Measurements from ENCODE around the gene LRRC52.

Gene LRRC52

DNA sequence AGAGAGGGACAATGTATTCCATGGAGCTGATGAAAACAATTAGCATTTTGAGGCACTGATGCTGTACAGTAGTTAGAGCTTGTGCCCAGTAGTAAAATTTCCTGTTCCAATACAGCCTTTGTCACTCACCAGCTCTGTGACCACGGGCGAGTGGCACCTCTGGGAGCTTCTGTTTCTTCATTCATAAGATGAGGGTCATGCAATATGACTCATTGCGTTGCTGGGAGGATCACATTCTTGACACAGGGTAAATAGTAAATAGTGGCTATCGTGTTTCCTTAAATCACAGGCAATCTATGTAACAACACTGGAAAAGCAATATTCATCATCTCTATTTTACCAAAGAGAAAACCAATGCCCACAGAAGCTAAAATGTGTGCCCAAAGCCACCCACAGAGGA is 4.5 kb upstream of the LRRC52 start:
- DNase-seq: no peak

DNA sequence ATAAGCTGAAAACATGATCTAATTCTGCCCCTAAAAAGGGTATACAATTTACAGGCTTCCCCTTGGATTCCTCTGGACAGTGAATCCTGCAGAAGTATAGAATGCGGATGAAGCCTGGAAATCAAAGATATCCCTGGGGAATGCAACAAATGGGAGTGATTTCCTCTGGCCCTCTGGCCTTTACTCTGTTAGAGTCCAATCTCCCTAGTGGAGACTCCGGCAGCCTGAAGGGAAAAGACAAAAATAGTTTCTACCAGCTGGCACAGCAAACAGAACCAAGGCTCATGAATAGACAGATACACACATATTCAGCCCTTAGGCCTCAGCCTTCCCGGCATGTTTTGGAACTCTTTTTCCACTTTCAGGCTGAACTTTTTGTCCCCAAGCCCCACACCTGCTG is 3.9 kb upstream of the LRRC52 start:
- DNase-seq: no peak

GRCh38 chr1:165542015-165542631 is 1.7 kb upstream of the LRRC52 start:
- no peak for DNase-seq

DNA sequence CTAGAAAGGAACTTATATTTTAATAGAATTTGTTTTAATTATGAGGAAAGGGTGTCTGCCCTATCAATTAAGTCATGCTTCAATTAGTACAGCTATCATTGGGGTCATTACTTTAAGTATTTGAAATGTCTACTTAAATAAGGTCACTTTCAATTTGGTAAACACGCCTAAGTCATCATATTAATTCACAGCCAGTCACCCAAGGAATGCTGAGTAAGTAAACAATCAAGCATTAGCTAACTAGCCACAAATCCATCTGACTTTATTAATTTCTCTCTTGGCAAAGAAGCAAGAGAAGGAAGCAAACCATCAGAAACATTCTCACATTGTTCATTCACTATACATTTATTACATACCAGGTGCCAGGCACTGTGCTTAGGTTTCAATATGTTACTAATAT is 1.2 kb upstream of the LRRC52 start:
- no peak for DNase-seq

- DNase-seq: no peak
Observed at GRCh38 chr1:165544996-165545395, 1.2 kb downstream of the LRRC52 start.

GRCh38 chr1:165545974-165546373 is 2.2 kb downstream of the LRRC52 start:
- DNase-seq: no peak

- DNase-seq: no peak
Observed at GRCh38 chr1:165549973-165550372, 6.2 kb downstream of the LRRC52 start.

DNA sequence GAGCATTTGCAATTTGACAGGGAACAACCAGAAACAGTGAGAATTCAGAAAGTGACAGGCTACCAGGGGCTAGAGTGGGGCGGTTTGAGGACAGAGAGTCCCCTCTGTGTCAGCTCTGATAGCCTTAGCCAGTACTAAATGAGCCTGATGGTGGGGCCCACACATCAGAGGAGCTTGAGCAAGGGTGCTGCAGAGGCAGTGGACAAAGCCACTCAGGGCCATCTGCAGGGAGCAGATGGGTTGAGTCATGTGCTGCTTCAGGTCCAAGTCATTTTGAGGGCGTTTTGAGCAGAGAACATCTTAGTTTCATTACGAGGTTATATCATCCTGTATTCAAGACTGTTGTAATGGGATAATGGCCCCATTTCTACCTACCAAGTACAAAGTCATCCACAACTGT is 7.7 kb downstream of the LRRC52 start:
- DNase-seq: no peak

DNA sequence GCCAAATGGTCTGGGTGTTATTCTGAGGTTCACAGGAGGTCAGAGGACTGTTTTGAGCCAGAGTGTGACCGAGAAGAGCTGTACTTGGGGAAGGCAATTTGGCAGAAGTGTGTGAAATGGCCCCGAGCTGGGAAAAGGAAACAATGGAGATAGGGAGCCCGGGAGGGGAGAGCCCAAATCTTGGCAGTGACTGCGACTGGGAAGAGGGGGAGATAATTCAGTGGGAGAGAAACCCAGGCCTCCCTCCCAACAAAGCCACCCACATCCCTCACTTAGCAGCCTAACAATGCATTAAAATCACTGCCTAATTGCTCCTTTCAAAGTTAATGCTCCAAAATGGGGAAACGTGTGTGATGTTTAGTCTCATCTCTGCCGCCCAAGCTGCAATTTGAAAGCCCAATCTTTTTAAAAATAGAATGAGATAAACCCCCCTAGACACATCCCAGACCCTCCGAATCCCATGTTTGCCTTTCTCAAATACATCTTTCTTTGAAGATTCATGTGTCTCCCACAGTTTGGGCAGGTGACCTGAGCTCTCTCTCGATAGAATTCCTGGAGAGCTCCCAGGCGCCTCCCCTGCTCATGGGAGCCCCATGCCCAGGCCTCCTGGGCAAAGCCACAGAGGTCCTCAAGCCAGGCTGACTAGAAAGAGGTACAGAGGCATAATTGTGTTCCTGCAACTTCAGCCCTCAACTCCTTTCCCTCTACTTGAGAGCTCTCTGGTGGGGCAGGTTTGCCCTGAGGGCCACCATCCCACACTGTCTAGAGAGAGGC is 17.3 kb downstream of the LRRC52 start:
- DNase-seq: no peak

DNA sequence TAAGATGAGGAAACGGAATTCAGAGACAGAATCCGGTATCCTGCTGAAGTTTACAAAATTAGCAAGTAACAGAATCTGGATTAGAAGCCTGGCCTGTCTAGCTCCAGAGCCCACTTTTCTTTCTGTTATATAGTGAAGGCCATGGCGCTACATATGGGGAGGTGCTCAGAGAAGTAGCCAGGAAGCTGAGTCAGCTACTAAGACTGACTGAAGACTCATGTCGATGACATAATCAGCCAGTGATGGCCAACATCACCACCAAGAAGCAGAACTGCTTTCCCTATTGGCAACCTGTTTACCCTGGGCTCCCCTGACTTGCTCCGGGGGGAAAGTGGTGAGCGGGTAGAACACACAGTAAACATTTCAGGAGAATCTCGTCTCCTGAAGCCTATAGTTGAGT is 18.8 kb downstream of the LRRC52 start:
- DNase-seq: no peak

GRCh38 chr1:165563551-165563950 is 19.8 kb downstream of the LRRC52 start:
- DNase-seq: no peak

DNA sequence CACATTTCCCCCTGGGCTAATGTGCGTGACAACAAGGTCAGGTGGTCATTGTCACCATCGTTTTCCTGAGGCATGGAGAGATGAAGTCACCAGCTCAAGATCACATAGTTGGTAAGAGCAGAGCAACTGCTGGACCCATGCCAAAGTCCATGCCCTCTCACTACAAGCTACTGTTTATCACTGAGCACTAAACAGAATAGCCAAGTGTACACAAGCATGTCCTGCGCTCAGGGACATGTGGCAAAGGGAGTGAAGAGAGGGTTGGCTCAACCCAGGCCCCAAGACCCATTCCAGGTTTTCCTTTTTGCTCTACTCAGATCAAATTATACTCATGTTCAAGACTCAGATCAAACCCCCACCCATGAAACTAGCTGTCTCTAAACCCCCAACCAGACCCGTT is 20.8 kb downstream of the LRRC52 start:
- DNase-seq: no peak

- no peak for DNase-seq
Observed at GRCh38 chr1:165565751-165566490, 22.1 kb downstream of the LRRC52 start.

- no peak for DNase-seq
Observed at GRCh38 chr1:165570078-165570477, 26.3 kb downstream of the LRRC52 start.

DNA sequence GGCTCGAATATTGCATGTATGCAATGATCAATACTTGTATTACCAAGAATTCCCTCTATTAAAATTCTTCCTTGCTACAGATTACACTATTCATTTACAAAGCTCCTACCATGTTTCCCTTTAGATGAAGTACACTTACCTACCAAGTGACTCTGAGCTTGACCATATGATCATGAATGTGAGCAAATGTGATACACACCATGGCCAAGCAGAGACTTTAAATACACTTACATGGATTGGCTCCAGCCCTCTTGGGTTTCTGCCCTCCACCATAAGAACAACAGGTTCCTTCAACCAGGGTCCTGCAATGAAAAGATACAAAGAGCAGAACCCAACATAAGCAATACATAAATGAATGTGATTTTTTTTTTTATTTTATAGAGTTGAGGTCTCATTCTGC is 30.0 kb downstream of the LRRC52 start:
- no peak for DNase-seq

- DNase-seq: no peak
Observed at GRCh38 chr1:165574295-165574694, 30.5 kb downstream of the LRRC52 start.

GRCh38 chr1:165575468-165576099 is 31.8 kb downstream of the LRRC52 start:
- DNase-seq: no peak

GRCh38 chr1:165576536-165576935 is 32.7 kb downstream of the LRRC52 start:
- DNase-seq: no peak

GRCh38 chr1:165577707-165578106 is 33.9 kb downstream of the LRRC52 start:
- DNase-seq: no peak

DNA sequence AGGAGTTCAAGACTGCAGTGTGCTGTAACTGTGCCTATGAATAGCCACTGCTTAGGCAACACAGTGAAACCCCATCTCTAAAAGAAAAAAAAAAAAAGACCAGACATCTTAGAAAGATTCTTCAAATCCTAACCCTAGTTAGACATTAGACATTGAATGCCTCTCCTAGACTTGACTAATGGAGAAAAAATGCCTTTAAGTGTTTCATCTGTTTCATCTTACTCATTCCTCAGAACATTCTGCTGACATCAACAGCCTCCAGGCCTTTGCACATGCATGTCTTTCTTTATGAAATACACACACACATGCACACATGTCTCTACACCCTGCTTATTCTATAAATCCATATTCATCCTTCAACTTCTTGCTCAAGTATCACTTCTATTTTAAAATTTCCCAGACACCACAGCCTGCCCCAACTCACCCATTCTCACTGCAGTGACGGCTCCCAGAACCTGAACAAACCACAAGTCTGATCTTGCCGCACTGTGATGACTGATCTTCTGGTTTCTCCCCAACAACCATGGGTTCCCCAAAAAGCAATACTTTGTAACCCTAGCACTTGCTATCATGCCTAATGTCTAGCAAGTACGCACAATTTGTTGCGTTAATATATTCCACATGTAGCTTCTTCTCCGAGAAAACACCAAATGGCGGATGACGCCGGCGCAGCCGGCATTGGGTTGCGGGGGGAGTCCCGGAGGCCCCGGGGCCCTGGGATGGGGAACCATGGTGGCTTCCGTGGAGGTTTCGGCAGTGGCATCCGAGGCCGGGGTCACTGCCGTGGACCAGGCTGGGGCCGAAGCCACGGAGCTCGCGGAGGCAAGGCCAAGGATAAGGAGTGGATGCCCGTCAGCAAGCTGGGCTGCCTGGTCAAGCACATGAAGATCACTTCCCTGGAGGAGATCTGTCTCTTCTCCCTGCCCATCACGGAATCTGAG is 37.4 kb downstream of the LRRC52 start:
- no peak for DNase-seq

GRCh38 chr1:165581926-165582325 is 38.1 kb downstream of the LRRC52 start:
- DNase-seq: no peak

DNA sequence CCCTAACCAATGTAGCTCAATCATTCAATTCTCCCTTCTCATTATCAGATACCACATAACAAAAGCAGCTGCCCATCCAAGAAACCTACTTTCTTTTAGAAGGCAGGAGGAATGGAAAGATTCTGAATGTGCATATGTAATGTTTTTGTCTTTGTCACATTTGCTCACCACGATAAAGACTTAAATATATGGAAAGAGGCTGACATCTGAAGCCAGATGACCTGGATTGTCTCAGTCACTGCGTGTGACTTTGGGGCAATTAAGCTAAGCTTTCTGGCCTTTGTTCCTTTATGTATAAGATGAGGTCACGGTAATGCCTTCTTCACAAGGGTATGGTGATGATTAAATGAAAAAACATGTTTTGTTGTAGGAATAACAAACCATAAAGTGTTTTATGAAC is 42.6 kb downstream of the LRRC52 start:
- no peak for DNase-seq

Data from stimulated activated CD8-positive, alpha-beta memory T cell treated with anti-CD3 and anti-CD28 coated beads, Interleukin-4, amount 100 ng/mL, for 48 hours (primary cell).